CD14-positive monocyte (primary cell): ENCODE results near the gene OSBPL8. TPM values are rescaled to one million over a fixed set of nuclear protein-coding genes. Genes with fewer than 3 reads are reported as not detected.

Source experiments
- DNase-seq, 3 donors: peaks; one replicate each; pipeline ENCODE4 v3.0.0-alpha.2; 2011 to 2022
- H2AFZ ChIP-seq: 2 replicates; pipeline ENCODE4 v1.6.0; 2012; ENCODE audit warnings: mild to moderate bottlenecking, low read depth, low read length, inconsistent platforms; ENCODE audit not compliant: insufficient read depth, poor library complexity, severe bottlenecking
- H3K27ac ChIP-seq, 2 donors: 1 replicate in 1 of 2; 2 replicates in 1 of 2; pipeline ENCODE4 v1.5.1; 2012 to 2013; ENCODE audit warnings: low read length in 2 of 2, control low read depth in 1 of 2, inconsistent platforms in 1 of 2, low read depth in 1 of 2, mild to moderate bottlenecking in 1 of 2
- H3K27me3 ChIP-seq, 2 donors: one replicate each; pipeline versions ENCODE4 v1.6.0 to v1.6.1; 2011 to 2013; ENCODE audit warnings: low read length in 2 of 2; ENCODE audit not compliant: control insufficient read depth in 2 of 2, insufficient read depth in 2 of 2
- H3K36me3 ChIP-seq, 2 donors: replicated peaks in 1 of 2; 1 replicate in 1 of 2; 2 replicates in 1 of 2; pipeline versions ENCODE4 v1.5.1 to v1.6.1; 2012 to 2013; ENCODE audit warnings: low read length in 2 of 2, control low read depth in 1 of 2, inconsistent platforms in 1 of 2, mild to moderate bottlenecking in 1 of 2; ENCODE audit not compliant: insufficient read depth in 2 of 2, control insufficient read depth in 1 of 2
- H3K4me1 ChIP-seq, 2 donors: 1 replicate in 1 of 2; 2 replicates in 1 of 2; pipeline versions ENCODE4 v1.5.1 to v1.6.1; 2012 to 2013; ENCODE audit warnings: low read length in 2 of 2, control low read depth in 1 of 2, inconsistent platforms in 1 of 2, mild to moderate bottlenecking in 1 of 2, moderate library complexity in 1 of 2; ENCODE audit not compliant: insufficient read depth in 2 of 2, control insufficient read depth in 1 of 2
- H3K4me2 ChIP-seq: replicated peaks from 2 replicates; pipeline ENCODE3; 2012; ENCODE audit warnings: low read length, moderate library complexity, mild to moderate bottlenecking; ENCODE audit not compliant: poor library complexity, severe bottlenecking; ENCODE audit errors: extremely low read depth
- H3K4me3 ChIP-seq, 3 experiments: fragments of 200-600 bp in 1 of 3; sonication (generic) in 1 of 3; replicated peaks in 1 of 3; 1 replicate in 2 of 3; 2 replicates in 1 of 3; pipeline ENCODE4 v1.5.1; 2011 to 2013; ENCODE audit warnings: low read length in 3 of 3, mild to moderate bottlenecking in 3 of 3, control low read depth in 2 of 3, low read depth in 2 of 3, inconsistent platforms in 1 of 3, moderate library complexity in 1 of 3
- H3K79me2 ChIP-seq: 2 replicates; pipeline ENCODE4 v1.6.0; 2012; ENCODE audit warnings: mild to moderate bottlenecking, control low read depth, inconsistent platforms, low read length, moderate library complexity; ENCODE audit not compliant: insufficient read depth
- H3K9ac ChIP-seq: 2 replicates; pipeline ENCODE4 v1.6.0; 2017; ENCODE audit warnings: low read length, mild to moderate bottlenecking; ENCODE audit not compliant: insufficient read depth, poor library complexity, severe bottlenecking
- H3K9me3 ChIP-seq, 2 donors: replicated peaks in 1 of 2; 1 replicate in 1 of 2; 2 replicates in 1 of 2; pipeline versions ENCODE4 v1.5.1 to v1.6.1; 2012 to 2013; ENCODE audit warnings: low read length in 2 of 2, control low read depth in 1 of 2; ENCODE audit not compliant: control insufficient read depth in 1 of 2, insufficient read depth in 1 of 2
- H4K20me1 ChIP-seq: 2 replicates; pipeline ENCODE4 v1.6.0; 2012; ENCODE audit warnings: mild to moderate bottlenecking, low read length, control low read depth, moderate library complexity; ENCODE audit not compliant: insufficient read depth
- H3K27ac Mint-ChIP-seq, 7 donors: one replicate each; pipeline ENCODE4 v1.8.0; 2020; ENCODE audit warnings: mild to moderate bottlenecking in 7 of 7, mixed read lengths in 7 of 7, moderate library complexity in 6 of 7, inconsistent platforms in 2 of 7
- H3K27me3 Mint-ChIP-seq, 3 donors: one replicate each; pipeline ENCODE4 v1.8.0; 2021 to 2022; ENCODE audit warnings: low read depth in 3 of 3, mild to moderate bottlenecking in 3 of 3, mixed read lengths in 3 of 3, moderate library complexity in 3 of 3, inconsistent platforms in 1 of 3
- H3K36me3 Mint-ChIP-seq, 2 donors: one replicate each; pipeline ENCODE4 v1.8.0; 2020; ENCODE audit warnings: mixed read lengths in 2 of 2, inconsistent platforms in 1 of 2, mild to moderate bottlenecking in 1 of 2
- H3K4me1 Mint-ChIP-seq: one replicate; pipeline ENCODE4 v1.8.0; 2020; ENCODE audit warnings: mild to moderate bottlenecking, mixed read lengths
- H3K4me3 Mint-ChIP-seq, 2 donors: one replicate each; pipeline ENCODE4 v1.8.0; 2020; ENCODE audit warnings: mild to moderate bottlenecking in 2 of 2, mixed read lengths in 2 of 2, moderate library complexity in 1 of 2
- H3K9me3 Mint-ChIP-seq, 7 donors: one replicate each; pipeline ENCODE4 v1.8.0; 2020 to 2022; ENCODE audit warnings: mixed read lengths in 7 of 7, mild to moderate bottlenecking in 6 of 7, moderate library complexity in 6 of 7, inconsistent platforms in 2 of 7
- CTCF ChIP-seq: fragments of 200-600 bp; IDR thresholded peaks from one replicate; pipeline ENCODE4 v1.8.0; 2022; ENCODE audit warnings: antibody characterized with exemption, mild to moderate bottlenecking
- WGBS: methylation state at CpG from one replicate; pipeline ENCODE4 v1.1.5; 2013; ENCODE audit warnings: missing lambda C conversion rate; ENCODE audit not compliant: insufficient coverage; 5-methylcytosine and 5-hydroxymethylcytosine counted together
- intact Hi-C, 2 donors: fragments of 100-400 bp; cut with micrococcal nuclease; formaldehyde crosslinking; loops; one replicate each; pipeline versions ENCODE4 v1.15.0 to v1.15.1; 2023
- polyA plus RNA-seq, 3 donors: library from polyadenylated mRNA; depleted of rRNA in 1 of 3; unstranded in 2 of 3; stranded (reverse) in 1 of 3; fragments of 300-500 nt in 2 of 3; fragments of >200 nt in 1 of 3; fragmentation: Illumina TruSeq in 2 of 3; gene quantifications; 1 replicate in 2 of 3; 2 replicates in 1 of 3; pipeline ENCODE4 v1.2.3, GENCODE V29; 2012 to 2021

The OSBPL8 gene
- polyA plus RNA-seq, 3 donors, result 25.3 to 167 (median 147) TPM

- TF ChIP-seq CTCF, result no peak
- Histone ChIP-seq H3K27ac (no peak overlapping the region), H2AFZ (no peak overlapping the region), H3K79me2 (peaks cover 96% of the 10 kb centered on the region), H3K4me1 (peaks cover 12 to 17% of the 10 kb centered on the region in 2 donors), H3K27me3 (no peaks in the 10 kb centered on the region), H3K9ac (no peak overlapping the region), H3K4me2 (no peak overlapping the region), H3K4me3 (no peak overlapping the region), H3K9me3 (no peaks in the 10 kb centered on the region), H4K20me1 (peaks cover 97% of the 10 kb centered on the region), H3K36me3 (peaks cover 3 to 14% of the 10 kb centered on the region in 2 donors)
- Mint-ChIP-seq H3K9me3 (peaks cover 0 to 4% (median 0%) of the 10 kb centered on the region in 7 donors), H3K4me3 (no peak overlapping the region), H3K27ac (peak overlapping the region in 1 of 7 donors; percentile 48), H3K4me1 (peaks cover 22% of the 10 kb centered on the region), H3K36me3 (peaks cover 12 to 14% of the 10 kb centered on the region in 2 donors), H3K27me3 (no peaks in the 10 kb centered on the region)
- DNase-seq, result no peak
- intact Hi-C loops, result no loop called here
- 100% methylated on average over 3 of the region's 6 CpGs for WGBS
Measured at GRCh38 chr12:76539727-76540126, 19.8 kb downstream of the OSBPL8 start.

GRCh38 chr12:76537923-76538322 is 21.6 kb downstream of the OSBPL8 start:
- intact Hi-C loops, result no loop called here
- Histone ChIP-seq H2AFZ (no peak overlapping the region), H3K9me3 (no peaks in the 10 kb centered on the region), H3K4me2 (no peak overlapping the region), H3K79me2 (peaks cover 96% of the 10 kb centered on the region), H3K4me1 (peaks cover 7% of the 10 kb centered on the region in 2 donors), H3K4me3 (no peak overlapping the region), H3K27ac (no peak overlapping the region), H3K27me3 (no peaks in the 10 kb centered on the region), H3K36me3 (peaks cover 3 to 26% of the 10 kb centered on the region in 2 donors), H3K9ac (no peak overlapping the region), H4K20me1 (peaks cover 97% of the 10 kb centered on the region)
- DNase-seq, result no peak
- Mint-ChIP-seq H3K4me1 (peaks cover 12% of the 10 kb centered on the region), H3K9me3 (peaks cover 0 to 4% (median 0%) of the 10 kb centered on the region in 7 donors), H3K36me3 (peaks cover 18 to 19% of the 10 kb centered on the region in 2 donors), H3K4me3 (no peak overlapping the region), H3K27me3 (no peaks in the 10 kb centered on the region), H3K27ac (no peak overlapping the region)
- no peak for TF ChIP-seq CTCF
- WGBS, result no CpG with 5 or more reads among the region's 2 CpGs
